Ureter (tissue), 1 donor: ENCODE results near the gene TEPSIN. TPM values are rescaled to one million over a fixed set of nuclear protein-coding genes. Genes with fewer than 3 reads are reported as not detected.

Source experiments
- DNase-seq: peaks from one replicate; pipeline ENCODE4 v3.0.0-alpha.2; 2020; ENCODE audit warnings: low spot score
- total RNA-seq: library from RNA; stranded (reverse); gene quantifications from one replicate; pipeline ENCODE4 v1.2.4, GENCODE V29; 2023
- donor health status: DM: yes; HTN: yes; CAD: no.

TEPSIN gene, protein sequence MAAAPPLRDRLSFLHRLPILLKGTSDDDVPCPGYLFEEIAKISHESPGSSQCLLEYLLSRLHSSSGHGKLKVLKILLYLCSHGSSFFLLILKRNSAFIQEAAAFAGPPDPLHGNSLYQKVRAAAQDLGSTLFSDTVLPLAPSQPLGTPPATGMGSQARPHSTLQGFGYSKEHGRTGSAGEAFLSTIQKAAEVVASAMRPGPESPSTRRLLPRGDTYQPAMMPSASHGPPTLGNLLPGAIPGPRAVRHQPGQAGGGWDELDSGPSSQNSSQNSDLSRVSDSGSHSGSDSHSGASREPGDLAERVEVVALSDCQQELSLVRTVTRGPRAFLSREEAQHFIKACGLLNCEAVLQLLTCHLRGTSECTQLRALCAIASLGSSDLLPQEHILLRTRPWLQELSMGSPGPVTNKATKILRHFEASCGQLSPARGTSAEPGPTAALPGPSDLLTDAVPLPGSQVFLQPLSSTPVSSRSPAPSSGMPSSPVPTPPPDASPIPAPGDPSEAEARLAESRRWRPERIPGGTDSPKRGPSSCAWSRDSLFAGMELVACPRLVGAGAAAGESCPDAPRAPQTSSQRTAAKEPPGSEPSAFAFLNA
- 37.1 TPM for total RNA-seq

DNA sequence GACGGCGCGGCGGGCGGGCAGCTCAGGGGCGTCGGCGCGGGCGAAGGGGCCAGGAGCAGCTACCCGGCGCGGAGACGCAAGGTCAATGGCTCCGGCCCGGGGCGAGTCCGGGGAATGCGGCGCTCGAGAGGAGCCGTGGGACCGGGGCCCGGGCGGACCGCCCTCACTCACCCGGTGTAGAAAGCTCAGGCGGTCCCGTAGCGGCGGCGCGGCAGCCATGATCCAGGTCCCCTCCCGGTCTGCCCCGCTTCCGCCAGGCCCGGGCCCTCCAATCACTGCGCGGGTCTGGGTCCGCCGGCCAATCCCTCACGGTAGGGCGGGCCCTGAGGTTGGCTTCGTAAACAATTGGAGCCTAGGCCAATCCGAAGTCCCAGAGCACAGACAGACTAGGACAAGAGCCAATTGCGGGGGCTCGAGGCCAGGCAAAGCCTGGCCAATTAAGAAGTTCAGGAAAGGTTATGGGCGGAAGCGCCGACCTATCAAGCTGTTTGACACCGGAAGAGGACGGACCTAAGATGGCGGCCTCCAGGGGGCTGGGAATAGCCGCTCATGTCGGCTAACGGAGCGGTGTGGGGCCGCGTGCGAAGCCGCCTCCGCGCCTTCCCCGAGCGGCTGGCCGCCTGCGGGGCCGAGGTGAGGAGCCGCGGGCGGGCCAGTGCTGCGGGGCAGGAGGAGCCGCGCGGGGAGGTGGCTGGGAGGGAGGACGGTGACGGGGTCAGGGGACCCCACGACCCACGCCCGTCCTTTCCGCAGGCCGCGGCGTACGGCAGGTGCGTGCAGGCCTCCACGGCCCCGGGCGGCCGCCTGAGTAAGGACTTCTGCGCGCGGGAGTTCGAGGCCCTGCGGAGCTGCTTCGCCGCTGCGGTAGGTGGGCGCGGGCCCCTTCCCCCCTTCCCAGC is at the start of gene TEPSIN, which contains the start of gene NDUFAF8:
Gene TEPSIN (minus strand): TSS at position 241 of the 899 bp plus-strand sequence. CDS start 22 bp downstream, at position 219.
Gene NDUFAF8 (plus strand): TSS at position 504 of the 899 bp plus-strand sequence. CDS start 46 bp downstream, at position 550.
- DNase-seq = peak; percentile 98

DNA sequence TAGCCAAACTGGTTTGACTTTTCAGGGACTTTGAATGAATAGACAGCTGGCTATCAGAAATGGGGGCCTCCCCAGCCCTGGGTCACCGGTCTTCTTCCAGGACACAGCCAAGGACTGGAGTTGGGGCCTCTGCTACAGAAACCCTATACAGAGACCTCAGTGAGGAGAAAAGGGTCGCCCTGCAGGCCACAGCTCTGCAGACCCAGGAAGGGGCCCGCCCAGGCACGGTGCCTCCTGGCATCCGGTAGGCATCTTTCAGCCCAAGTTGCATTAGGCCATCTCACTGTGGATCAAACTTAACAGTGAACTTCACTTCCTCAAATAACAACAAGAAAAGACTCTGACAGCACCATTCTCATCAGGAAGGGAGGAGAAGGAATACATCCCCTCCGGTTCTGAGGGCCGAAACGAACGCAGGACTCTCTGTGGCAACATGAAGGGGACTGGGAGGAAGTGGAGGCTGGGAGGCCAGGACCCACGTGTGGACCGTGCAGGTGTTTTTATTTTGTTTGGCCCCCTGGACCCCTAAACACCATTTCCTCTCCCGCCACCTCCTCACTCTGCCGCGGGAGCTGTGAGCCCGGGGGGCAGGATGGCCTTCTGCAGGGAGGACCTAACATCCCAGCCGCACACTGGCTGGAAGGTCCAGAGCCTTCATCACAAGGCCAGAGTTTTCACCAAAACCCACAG is 49.0 kb upstream of the TEPSIN start:
- DNase-seq = no peak

DNA sequence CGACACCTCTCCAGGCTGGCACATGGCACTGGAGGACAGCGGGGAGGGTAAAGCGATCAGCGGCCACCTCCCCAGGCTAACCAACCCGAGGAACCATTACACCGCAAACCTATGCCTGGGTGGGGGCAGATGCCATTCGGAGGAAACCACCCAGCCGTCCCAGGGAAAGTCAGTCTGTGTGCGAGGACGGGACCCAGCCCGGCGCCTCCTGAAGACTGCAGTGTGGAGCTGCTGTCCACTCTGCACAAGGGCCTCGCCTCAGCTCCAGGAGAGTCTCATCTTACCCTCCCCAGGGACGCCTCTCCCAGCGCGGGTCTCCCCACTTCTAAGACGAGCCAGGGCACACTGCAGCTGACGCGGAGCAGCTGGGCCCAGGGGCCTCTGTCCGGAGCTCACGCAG is 48.3 kb upstream of the TEPSIN start:
- DNase-seq = no peak

DNA sequence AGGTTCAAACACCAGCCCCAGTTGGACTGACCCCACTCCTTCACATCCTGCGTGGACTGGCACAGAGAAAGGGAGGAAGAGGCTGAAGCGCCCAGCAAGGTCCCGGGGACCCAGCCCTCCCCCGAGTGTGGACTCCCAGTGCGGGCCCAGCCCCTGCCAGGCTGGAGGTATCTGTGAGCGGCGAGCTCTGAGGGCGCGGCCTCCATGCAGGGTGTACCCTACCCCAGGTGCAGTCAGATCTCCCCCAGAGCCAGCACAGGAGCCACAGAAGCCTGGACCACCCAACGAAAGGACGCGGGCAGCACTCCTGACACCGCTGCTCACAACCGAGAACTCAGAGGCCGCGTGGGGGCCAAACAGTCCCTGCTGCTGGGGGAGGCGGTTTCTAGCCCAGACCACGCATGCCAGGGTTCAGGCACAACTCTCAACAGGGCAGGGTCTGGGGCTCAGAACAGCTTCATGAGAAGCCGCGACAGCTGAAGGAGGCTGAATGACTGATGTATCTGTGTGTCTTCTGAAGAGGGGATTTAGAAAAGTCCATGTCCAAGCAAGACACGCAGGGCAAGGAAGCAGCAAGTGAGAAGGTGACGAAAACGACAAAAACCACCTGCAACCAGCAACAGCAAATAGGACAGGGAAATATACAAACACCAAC is 47.8 kb upstream of the TEPSIN start:
- DNase-seq = no peak

DNA sequence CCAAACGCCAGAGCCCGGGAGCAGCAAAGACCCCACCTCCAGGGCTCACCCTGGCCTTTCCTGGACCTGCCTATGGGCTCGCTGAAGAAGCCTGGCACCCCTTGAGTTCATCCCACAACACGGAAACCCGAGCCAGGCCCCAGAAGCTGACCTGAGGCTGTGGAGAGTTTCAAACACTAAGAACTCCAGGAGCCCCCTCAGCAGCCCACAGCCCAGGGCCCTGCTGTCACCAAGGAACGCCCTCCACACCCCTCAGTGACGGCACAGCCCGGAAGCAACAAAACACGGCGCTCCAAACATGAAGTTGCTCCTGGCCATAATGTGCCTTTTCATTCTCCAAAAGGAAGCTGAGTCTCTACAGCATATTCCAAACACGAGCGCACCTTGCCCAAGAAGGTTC is 47.0 kb upstream of the TEPSIN start:
- DNase-seq = no peak

DNA sequence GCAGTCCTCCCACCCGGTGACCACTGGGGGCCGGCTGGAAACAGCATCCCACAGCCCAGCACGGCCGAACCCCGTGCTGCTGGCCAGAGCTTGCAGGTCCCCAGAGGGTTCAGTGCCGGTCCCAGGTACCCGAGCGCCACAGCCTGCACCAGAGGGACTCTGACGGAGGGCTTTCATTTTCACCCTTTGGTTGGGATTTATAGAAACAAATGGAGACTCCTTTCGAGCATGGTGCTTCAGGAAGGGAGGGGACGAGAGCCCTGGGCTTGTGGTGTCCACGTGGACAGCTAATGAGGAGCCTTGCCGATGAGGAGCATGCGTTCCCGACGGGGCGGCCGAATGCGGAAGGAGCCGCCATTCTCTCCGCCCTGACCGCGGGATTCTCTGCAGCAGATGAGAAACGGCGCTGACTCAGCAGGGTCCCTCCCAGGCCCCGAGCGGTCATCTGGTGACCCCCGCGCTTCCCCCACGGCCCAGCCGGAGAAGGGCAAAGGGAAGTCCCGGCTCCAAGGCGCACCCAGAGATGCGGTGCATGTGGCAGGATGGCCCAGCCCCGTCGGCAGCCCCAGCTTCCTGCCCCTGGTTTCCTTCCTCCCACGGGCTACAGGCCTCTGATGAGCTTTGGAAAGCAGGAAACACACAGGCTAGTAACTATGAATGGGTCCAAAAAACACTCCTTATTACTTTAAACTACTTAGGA is 46.5 kb upstream of the TEPSIN start:
- DNase-seq = peak; percentile 73

DNA sequence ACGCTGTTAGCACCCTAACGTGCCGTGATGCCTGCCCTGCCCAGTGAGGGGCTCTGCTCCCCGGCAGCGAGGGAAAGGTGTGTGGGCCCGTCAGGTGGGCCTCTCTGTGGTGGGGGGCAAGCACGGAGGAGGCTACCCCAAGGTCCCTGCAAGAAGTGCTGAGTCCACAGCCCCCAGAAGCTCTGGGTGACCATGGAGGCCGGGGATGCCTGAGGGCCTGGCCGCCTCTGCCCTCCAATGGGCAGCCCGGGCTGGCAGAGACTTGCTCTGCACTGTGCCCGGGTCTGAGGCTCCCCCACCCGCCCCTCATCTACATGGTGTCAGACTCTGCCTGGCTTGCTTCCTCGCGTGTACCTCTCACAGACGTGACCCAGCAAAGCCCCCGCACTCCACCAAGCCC is 44.0 kb upstream of the TEPSIN start:
- no peak for DNase-seq

DNA sequence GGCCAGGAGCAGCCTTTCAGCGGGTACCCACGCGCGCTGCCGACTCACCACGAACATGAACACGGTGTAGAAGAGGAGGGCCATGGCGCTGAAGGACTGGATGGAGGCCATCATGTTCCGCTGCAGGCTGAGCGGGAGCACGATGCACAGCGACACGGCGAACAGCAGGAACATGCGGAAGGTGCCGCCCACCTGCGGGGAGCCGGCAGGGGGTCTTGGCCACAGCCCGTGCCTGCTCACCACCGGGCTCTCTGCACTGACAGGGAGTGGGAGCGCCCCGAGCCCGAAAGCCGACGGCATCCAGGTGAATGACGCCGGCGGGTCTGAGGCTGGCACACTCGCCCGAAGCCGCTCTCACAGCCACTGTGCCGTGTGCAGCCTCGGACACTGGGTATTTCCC is 43.3 kb upstream of the TEPSIN start:
- DNase-seq = no peak

DNA sequence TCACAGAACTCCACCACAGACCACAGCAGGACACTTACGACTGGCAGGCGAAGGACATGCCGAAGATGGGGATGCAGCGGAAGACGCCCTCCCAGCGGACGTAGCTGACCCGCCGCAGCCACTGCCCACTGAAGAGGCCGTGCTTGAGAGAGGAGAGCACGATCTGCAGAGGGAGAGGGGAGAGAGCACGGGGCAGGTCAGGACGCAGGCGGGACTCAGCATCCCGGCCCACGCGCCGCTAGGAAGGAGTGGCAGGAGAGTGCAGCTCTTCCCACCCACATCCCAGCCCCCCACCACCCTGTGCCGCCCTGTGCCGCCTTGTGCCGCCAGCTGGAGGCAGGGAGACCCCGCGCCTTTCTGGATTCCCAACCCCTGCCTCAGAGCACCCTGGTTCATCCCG is 41.7 kb upstream of the TEPSIN start:
- DNase-seq = no peak

DNA sequence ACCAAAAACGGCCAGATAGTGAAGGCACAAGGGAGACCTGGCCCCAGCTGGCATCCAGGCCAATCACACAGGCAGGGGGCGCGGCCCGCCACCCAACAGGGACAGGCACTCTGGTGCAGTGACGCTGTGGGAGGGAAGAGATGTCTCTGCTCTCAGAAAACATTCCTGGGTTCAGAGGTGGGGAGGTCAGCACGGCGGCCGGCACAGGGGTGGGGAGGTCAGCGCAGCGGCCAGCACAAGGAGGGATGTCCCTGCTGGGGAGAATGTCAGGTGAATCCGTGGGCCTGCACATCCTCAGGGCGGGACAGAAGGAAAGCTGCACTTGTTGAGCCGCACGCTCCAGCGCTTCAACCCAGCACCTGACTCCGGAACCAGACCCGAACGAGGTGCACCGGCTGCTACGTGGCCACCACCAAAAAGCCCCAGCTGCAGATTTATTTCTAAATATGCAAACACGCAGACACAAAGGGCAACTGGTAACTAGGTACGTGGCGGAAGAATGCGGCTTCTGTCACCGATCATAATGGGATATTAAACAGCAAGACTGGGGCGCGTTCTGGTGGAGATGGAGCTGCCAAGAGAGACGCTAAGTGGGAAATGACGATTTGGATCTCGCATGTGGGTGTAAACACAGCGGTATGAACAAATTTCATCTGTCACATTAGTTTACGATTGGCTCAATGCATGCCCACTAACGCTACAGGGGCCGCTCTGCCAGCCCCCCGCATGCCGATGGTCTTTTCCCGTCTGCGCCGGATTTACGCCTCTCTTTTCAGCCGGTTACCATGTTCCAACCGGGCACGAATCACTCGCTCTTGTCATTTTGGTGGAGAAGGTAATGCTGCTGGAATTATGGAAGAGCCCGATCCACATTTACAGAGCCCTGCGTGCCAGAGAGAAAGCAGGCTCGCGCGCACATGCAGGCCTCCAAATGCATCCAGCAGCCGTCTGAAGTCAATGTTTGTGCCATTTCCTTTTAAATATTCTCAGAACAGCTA is 40.7 kb upstream of the TEPSIN start:
- DNase-seq = no peak

DNA sequence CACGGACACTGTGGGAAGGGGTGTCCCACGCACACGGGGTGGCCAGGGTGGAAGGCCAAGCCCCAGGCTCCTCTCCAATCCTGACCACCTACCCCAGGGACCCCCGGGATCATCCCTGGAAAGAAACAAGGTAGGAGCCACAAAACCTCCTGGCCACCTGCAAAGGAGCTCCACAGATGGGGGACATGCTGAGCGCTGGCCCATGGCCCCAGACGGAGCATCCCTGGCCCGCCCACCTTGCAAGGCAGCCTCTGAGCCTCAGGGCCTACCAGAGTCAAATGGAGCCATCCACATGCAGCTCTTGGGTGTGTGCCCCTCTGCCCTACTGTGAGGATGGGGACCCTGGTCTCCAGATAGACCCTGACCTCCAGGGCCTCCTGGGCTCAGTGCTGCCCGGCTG is 40.0 kb upstream of the TEPSIN start:
- DNase-seq = no peak

DNA sequence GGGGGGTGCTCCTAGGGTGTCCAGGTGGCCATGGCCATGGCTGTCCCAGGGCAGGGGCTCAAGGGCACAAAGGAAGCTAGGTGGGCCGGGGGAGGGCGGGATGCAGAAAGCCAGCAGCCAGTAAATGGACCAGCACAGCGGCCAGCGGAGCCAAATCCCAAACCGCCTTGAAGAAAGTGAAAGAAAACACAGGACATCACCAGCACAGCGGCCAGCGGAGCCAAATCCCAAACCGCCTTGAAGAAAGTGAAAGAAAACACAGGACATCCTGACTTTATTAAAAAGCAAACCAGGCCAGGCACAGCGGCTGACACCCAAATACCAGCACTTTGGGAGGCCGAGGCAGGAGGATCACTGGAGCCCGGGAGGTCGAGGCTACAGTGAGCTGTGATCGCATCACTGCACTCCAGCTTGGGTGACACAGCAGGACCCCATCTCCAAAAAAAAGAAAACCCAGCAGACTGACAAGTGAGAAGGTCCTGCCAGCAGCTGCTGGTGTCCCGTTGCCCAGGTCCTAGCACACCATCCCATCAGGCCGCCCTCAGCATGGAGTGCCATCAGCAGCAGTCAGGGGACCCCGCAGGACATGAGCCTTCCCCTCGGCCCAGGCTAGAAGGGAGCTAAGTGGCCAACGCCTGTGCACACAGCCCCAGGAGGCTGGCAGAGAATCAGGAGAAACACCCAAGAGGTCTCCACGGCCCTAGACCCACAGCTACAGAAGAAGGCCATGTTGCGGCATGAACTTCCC is 39.3 kb upstream of the TEPSIN start:
- DNase-seq = no peak

DNA sequence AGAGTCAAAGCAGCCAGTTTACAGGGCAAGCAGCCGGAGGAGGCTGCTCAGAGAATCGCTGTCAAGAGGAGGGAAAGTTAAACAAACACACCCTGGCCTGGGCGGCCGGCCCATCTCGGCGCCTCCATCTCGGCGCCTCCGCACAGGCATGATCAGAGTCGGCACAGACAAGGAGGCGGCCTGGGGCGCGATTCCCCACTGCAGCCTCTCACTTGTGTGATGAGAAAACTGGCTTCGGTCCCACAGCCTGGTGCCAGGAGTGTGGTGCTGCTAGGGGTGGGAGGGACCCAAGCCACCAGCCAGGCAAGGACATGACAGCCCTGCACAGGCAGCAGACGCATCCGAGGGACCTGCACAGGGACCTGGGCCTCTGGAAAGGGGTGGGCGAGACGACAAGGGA is 38.6 kb upstream of the TEPSIN start:
- peak; percentile 71 for DNase-seq

DNA sequence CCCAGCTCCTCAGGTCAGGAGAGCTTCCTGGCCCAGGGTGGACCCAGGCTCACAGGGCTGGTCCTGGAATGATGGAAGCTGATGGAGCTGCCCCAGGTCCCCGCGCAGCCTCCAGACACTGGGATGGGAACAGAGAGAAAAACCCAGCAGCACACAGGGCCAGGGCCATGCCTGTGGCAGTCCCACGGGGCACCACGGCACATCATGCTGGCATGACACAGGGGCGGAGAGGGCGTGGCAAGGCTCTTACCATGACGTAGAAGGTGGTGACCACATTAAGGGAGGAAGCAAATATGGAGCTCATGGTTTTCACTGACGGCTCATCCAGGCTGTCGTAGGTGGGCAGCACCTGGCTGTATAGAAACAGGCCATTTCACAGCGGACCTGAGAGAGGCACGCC is 37.9 kb upstream of the TEPSIN start:
- DNase-seq = no peak

DNA sequence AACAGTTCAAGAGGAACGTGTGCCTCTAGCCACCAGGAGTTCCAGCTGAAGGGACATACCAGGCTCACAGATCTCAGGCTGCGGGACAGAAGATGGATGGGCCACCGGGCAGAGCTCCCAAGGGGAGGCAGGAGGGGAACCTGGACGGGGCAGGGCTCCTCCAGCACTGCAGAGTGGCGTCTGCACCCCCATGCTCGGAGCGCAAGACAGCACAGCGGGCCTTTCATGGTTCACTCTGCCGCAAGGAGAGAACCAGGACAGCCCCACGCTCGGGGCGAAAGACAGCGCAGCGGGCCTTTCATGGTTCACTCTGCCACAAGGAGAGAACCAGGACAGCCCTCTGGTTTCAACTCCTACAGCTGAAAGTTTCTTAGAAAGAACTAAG is 35.6 kb upstream of the TEPSIN start:
- no peak for DNase-seq

DNA sequence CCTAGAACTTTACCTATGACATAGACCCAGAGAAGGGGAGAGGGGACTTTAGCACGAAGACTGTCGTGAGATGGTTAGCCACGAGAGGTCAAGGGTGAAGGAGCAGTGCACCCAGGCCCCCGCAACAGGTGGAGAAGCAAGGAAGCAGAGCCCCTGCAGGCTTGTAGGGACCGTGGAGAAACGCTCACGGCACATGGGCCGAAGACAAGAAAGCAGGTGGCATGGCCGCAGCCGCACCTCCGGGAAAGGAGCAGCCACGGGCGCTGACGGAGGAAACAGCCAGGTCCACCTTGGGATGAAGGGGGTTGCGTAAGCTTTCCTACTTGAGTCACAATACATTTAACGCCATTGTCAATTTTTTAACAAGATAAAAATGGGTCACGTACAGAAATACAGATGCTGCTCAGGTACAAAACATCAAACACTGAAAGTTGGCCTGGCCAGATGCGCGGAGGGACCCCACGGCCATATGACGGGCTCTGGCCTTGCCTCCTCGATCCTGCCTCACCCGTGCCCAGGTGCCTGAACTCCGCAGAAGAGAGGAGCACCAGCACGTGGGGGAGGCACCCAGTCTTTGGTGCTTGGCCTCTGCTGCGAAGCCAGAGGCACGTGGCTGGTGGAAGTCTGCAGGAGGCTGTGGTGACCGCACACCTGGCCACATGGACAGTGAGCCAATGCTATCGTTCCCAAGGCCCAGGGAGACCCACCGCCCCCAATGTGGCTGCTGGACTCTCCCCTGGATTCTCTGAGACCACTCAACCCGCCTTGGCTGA is 35.0 kb upstream of the TEPSIN start:
- DNase-seq = no peak

DNA sequence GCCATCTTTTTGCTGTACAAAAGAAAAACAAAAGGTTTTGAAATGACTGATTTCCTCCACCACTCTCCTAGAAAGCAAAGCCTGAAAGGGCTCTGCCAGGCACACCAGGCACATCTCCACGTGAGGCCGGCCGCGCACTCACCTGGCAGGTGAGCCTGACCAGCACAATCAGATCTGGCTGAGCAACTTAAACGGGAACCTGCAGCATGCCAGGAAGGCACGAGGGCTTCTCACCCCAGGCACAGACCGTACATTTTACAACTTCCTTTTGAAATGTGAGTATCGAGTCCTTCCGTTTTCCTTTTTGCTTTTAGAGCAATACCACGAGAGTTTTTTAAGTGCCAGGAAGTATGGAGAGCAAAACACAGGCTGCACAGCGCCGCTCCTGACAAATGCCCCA is 33.8 kb upstream of the TEPSIN start:
- DNase-seq = no peak

DNA sequence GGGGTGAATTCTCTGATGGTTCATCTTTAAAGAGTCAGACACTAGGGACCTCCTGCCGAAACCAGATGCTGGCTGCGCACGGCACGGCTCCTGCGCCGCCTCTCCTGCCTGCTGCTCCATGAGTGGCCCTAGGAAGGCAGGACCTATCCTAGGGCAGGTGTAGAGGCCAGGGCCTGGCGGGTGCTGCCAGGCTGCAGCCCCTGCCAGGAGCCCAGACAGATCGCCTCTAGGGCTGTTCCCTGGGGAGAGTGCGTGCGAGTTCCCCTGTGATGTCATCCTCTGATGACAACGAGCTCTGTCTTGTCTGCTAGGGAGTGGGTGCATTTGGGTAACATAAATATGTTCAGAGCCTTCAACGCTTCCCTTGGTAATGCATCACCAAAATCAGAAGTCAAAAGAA is 32.4 kb upstream of the TEPSIN start:
- no peak for DNase-seq
